Esophagus muscularis mucosa (tissue), 4 donors: ENCODE data around the gene SRMS.

Experiments
- CTCF ChIP-seq, 3 experiments: fragments of 200-600 bp in 2 of 3; fragments of 450-650 bp in 1 of 3; sonication (generic) in 2 of 3; IDR thresholded peaks; one replicate each; pipeline ENCODE4 v1.5.1; 2017 to 2019; ENCODE audit warnings: antibody characterized with exemption in 3 of 3, mild to moderate bottlenecking in 2 of 3, moderate library complexity in 1 of 3
- EP300 ChIP-seq: sonication (generic); formaldehyde crosslinking; IDR thresholded peaks from one replicate; pipeline ENCODE4 v1.6.1; 2017; ENCODE audit warnings: antibody characterized with exemption
- POLR2A ChIP-seq: fragments of 450-650 bp; IDR thresholded peaks from one replicate; pipeline ENCODE4 v1.6.1; 2017; ENCODE audit warnings: antibody characterized with exemption, moderate library complexity, mild to moderate bottlenecking, low read depth

DNA sequence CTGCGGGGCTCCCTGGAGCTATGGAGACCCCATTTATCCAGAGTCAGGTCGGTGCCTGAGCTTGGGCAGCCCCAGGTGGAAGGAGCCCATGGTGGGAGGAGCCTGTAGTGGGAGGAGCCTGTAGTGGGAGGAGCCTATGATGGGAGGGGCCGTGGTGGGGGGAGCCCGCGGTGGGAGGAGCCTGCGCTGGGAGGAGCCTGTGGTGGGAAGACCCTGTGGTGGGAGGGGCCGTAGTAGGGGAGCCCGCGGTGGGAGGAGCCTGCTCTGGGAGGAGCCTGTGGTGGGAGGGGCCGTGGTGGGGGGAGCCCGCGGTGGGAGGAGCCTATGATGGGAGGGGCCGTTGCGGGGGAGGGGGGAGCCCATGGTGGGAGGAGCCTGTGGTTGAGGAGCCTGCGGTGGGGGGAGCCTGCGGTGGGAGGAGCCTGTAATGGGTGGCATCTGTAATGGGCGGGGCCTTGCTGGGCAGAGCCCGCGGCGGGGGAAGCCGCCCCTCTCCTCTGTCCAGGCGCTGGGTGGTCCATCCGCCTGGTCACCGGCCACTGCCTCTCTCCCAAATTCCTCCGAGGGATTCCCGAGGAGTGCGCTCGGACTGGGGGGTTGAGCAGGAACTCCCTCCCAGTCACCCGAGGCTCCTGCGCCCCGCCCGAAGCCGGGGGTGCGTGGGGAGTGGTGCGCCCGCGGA lies 5.8 kb upstream of the SRMS start:
- TF ChIP-seq CTCF (IDR thresholded peaks at IDR 0.05) (no peak), POLR2A (no peak), EP300 (no peak)
